Neutrophil (primary cell): ENCODE results near the gene SORCS2.
"Not testable (repeated sequence)": the region's sequence is repeated elsewhere in the genome, so short reads cannot be mapped to it uniquely, and the experiment has no call there.

Source experiments
- H3K27ac ChIP-seq: fragments of 200-600 bp; sonication (generic); 2 replicates; pipeline ENCODE4 v1.5.1; 2016; ENCODE audit warnings: mild to moderate bottlenecking, moderate library complexity
- H3K27me3 ChIP-seq: fragments of 200-600 bp; sonication (generic); 2 replicates; pipeline ENCODE4 v1.6.0; 2016; ENCODE audit warnings: mild to moderate bottlenecking
- H3K36me3 ChIP-seq: fragments of 200-600 bp; sonication (generic); 2 replicates; pipeline ENCODE4 v1.5.1; 2017
- H3K4me1 ChIP-seq, 2 experiments: fragments of 200-600 bp in 1 of 2; sonication (generic) in 1 of 2; 1 replicate in 1 of 2; 2 replicates in 1 of 2; pipeline versions ENCODE4 v1.5.1 to v1.6.1; 2013 to 2016; ENCODE audit warnings: low read depth in 1 of 2, low read length in 1 of 2, mild to moderate bottlenecking in 1 of 2, moderate library complexity in 1 of 2; ENCODE audit not compliant: control insufficient read depth in 1 of 2, insufficient read depth in 1 of 2
- H3K4me3 ChIP-seq, 2 experiments: fragments of 200-600 bp in 1 of 2; sonication (generic) in 1 of 2; 1 replicate in 1 of 2; 2 replicates in 1 of 2; pipeline ENCODE4 v1.5.1; 2013 to 2016; ENCODE audit warnings: low read depth in 1 of 2, low read length in 1 of 2, mild to moderate bottlenecking in 1 of 2, moderate library complexity in 1 of 2
- H3K9me3 ChIP-seq: fragments of 200-600 bp; sonication (generic); 2 replicates; pipeline ENCODE4 v1.5.1; 2016
- CTCF ChIP-seq: fragments of 200-600 bp; sonication (generic); IDR thresholded peaks from 2 replicates; pipeline ENCODE4 v1.5.1; 2016; ENCODE audit warnings: antibody characterized with exemption

The SORCS2 gene

GRCh38 chr4:7160951-7161440 is 31.3 kb upstream of the SORCS2 start:
- no peak for TF ChIP-seq CTCF
- no peak overlapping the region for H3K4me3 ChIP-seq
- H3K27me3 ChIP-seq: peaks cover 27% of the 10 kb centered on the region
- no peaks in the 10 kb centered on the region for H3K36me3 ChIP-seq
- H3K27ac ChIP-seq: no peak overlapping the region
- no peaks in the 10 kb centered on the region for H3K9me3 ChIP-seq
- no peaks in the 10 kb centered on the region for H3K4me1 ChIP-seq

DNA sequence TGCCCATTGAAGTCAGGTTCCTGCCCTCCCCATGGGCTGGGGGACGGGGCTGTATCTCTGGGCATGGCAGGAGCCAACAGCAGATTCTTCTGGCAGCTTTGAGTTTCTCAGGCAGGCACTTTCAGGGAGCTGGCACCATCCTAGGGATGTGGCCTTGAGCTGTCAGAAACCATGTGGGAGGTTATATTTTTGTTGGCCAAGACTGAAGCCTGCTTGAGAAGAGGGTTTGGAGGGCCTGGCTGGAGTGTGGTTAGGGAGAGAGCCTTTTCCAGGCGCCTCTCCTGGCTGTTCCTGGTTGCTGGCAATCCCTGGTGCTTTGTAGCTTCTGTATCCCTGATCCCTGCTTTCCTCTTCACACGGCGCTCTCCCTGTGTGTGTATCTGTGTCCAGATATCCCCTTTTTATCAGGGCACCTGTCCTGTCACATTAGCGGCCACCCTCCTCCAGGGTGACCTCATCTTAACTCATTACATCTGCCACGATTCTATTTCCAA is 30.6 kb upstream of the SORCS2 start:
- no peaks in the 10 kb centered on the region for H3K9me3 ChIP-seq
- no peaks in the 10 kb centered on the region for H3K36me3 ChIP-seq
- TF ChIP-seq CTCF: no peak
- no peak overlapping the region for H3K27ac ChIP-seq
- no peak overlapping the region for H3K4me3 ChIP-seq
- H3K4me1 ChIP-seq: no peaks in the 10 kb centered on the region
- peaks cover 19% of the 10 kb centered on the region for H3K27me3 ChIP-seq

DNA sequence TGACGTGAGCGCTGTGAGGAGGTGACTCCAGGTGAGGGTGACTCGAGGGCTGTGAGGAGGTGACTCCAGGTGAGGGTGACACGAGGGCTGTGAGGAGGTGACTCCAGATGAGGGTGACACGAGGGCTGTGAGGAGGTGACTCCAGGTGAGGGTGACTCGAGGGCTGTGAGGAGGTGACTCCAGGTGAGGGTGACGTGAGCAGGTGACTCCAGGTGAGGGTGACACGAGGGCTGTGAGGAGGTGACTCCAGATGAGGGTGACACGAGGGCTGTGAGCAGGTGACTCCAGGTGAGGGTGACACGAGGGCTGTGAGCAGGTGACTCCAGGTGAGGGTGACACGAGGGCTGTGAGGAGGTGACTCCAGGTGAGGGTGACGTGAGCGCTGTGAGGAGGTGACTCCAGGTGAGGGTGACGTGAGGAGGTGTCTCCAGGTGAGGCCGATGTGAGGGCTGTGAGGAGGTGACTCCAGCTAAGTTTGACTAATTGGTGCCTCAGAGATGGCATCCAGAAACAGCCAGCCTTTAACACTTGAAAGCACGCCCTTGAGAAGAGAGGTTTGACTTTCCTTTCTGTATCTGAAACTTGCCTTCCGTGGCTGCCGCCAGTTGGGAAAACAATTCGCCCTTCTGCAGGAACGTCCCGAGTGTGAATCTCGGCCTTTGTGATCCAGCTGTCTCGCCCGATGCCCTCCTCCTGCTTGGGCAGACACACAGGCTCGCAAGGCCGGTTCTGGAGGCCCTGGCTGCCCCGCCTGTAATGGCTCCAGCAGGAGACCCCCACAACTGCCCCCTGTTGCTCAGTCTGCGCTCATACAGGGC is 27.1 kb upstream of the SORCS2 start:
- not testable (repeated sequence) for H3K27ac ChIP-seq, H3K36me3 ChIP-seq, H3K4me1 ChIP-seq, H3K4me3 ChIP-seq, H3K27me3 ChIP-seq, H3K9me3 ChIP-seq

GRCh38 chr4:7165874-7166201 is 26.5 kb upstream of the SORCS2 start:
- H3K4me3 ChIP-seq: no peak overlapping the region
- no peak for TF ChIP-seq CTCF
- H3K27ac ChIP-seq: no peak overlapping the region
- H3K4me1 ChIP-seq: no peaks in the 10 kb centered on the region
- H3K27me3 ChIP-seq: peaks cover 2% of the 10 kb centered on the region
- H3K36me3 ChIP-seq: no peaks in the 10 kb centered on the region
- no peaks in the 10 kb centered on the region for H3K9me3 ChIP-seq

- H3K9me3 ChIP-seq: no peaks in the 10 kb centered on the region
- H3K27ac ChIP-seq: no peak overlapping the region
- peaks cover 6% of the 10 kb centered on the region for H3K27me3 ChIP-seq
- TF ChIP-seq CTCF: no peak
- H3K36me3 ChIP-seq: no peaks in the 10 kb centered on the region
- no peak overlapping the region for H3K4me3 ChIP-seq
- H3K4me1 ChIP-seq: no peaks in the 10 kb centered on the region
Observed at GRCh38 chr4:7166237-7166636, 26.1 kb upstream of the SORCS2 start.

DNA sequence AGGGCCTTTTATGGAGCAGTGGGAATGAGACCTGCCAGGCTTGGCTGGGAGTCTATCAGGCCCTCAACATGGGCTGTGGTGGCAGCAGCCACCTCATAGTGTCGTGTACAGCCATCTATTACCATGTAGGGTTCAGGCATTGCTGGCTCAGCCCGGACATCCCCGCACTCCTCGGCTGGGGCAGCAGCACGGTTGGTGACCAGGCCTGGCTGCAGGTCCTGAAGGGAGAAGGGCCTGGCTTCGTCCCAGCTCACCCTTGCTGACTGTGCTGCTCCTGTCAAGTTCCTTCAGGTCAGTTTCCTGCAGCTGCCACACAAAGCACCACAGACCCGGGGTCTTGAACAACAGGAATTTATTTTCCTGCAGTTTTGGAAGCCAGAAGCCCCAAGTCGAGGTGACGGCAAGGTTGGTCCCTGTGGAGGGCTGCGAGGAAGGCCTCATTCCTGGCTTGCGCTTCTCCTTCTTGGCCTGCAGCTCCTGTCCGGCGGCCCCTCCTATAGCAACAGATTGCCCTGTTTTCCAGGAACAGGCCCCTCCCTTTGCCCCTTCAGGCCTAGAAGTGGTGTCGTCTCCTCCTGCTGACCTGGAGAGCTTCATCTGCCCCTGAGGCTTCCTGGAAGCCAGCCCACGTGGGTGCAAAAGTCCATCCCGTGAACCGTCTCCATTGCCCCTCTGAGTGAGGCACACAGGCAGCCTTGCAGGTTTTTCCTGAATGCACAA is 25.2 kb upstream of the SORCS2 start:
- Histone ChIP-seq H3K36me3 (no peaks in the 10 kb centered on the region), H3K27me3 (peaks cover 11% of the 10 kb centered on the region), H3K4me3 (no peak overlapping the region), H3K9me3 (no peaks in the 10 kb centered on the region), H3K4me1 (no peaks in the 10 kb centered on the region), H3K27ac (no peak overlapping the region)
- TF ChIP-seq CTCF: no peak
